Esophagus squamous epithelium (tissue), 5 donors: Measurements from ENCODE around the gene TTC22. TPM values are rescaled to one million over a fixed set of nuclear protein-coding genes. Genes with fewer than 3 reads are reported as not detected.
A peak's percentile ranks its signal among the peaks of the same experiment; 100 is the strongest.

Experiments used
- DNase-seq: peaks from one replicate; lab custom pipeline; 2025; lab: John Stamatoyannopoulos, UW
- H3K27ac ChIP-seq, 4 donors: fragments of 200-600 bp; sonication (generic); one replicate each; pipeline ENCODE4 v1.5.1; 2016 to 2019; ENCODE audit warnings: mild to moderate bottlenecking in 1 of 4
- H3K27me3 ChIP-seq, 4 donors: fragments of 200-600 bp; sonication (generic); 1 replicate in 3 of 4; 2 replicates in 1 of 4; pipeline versions ENCODE4 v1.5.1 to v1.6.0; 2017 to 2021; ENCODE audit warnings: antibody characterized with exemption in 1 of 4
- H3K36me3 ChIP-seq, 3 donors: fragments of 200-600 bp; sonication (generic); one replicate each; pipeline ENCODE4 v1.5.1; 2016 to 2019
- H3K4me1 ChIP-seq, 3 donors: fragments of 200-600 bp; sonication (generic); one replicate each; pipeline ENCODE4 v1.5.1; 2017 to 2019
- H3K4me3 ChIP-seq, 4 donors: fragments of 200-600 bp; sonication (generic); 1 replicate in 3 of 4; 2 replicates in 1 of 4; pipeline ENCODE4 v1.5.1; 2016 to 2019; ENCODE audit warnings: mild to moderate bottlenecking in 2 of 4, moderate library complexity in 1 of 4
- H3K9me3 ChIP-seq, 3 donors: fragments of 200-600 bp; sonication (generic); one replicate each; pipeline ENCODE4 v1.5.1; 2016 to 2019
- POLR2A ChIP-seq, 4 donors: fragments of 450-650 bp; IDR thresholded peaks; one replicate each; pipeline ENCODE4 v1.6.1; 2017; ENCODE audit warnings: antibody characterized with exemption in 4 of 4, mild to moderate bottlenecking in 4 of 4, moderate library complexity in 3 of 4
- WGBS, 2 donors: methylation state at CpG; one replicate each; pipeline ENCODE4 v1.1.5; 2018; 5-methylcytosine and 5-hydroxymethylcytosine counted together
- intact Hi-C: fragments of 100-400 bp; cut with DNase I; formaldehyde crosslinking; loops from one replicate; pipeline ENCODE4 v1.15.0; 2022
- total RNA-seq, 4 donors: library from RNA; depleted of rRNA; stranded (reverse); fragments of >200 nt; gene quantifications; one replicate each; pipeline ENCODE4 v1.1.0, GENCODE V29; 2016
- TF ChIP-seq, protein P1 (sequence below), 6 experiments: fragments of 450-650 bp in 4 of 6; fragments of 200-600 bp in 2 of 6; sonication (generic) in 2 of 6; IDR thresholded peaks; one replicate each; pipeline ENCODE4 v1.5.1; 2016 to 2019; ENCODE audit warnings: antibody characterized with exemption in 6 of 6, mild to moderate bottlenecking in 4 of 6, moderate library complexity in 4 of 6
- donor health status: DM: yes; HTN: yes; CAD: no.

TTC22 gene
- total RNA-seq, 4 donors from 2014 or later, result 73.4 to 323 (median 141) TPM

DNA sequence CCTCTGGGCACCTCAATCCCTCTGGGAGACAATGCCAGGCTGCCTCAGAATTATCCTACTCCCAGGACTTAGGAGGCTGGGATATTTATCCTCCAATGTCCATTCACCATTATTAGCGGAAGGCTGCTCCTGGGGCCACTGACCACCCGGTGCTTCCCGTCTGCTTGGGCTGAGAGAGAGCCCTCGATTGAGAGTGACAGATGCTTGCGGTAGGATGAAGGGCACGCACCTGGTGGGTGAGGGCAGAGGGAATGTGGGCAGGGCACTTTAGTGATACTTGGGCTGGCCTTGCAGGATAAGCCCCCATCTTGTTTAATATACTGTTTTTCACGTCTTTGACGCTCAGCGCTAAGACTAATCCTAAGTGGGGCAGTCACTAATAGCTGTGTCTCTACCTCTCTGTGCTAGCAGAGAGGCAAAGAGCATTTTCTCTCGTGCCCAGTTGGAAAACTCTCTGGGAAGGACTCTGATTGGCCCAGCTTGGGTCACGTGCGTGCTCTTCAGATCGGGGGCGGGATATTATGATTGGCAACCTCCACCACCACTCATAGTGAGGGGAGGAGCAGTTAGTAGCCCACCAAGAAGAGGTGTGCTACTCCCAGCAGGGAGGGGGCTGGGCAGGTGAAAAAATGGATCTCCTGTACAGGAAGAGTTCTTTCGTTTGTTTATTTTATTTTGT is 26.2 kb downstream of the TTC22 start:
- Histone ChIP-seq H3K27me3 (peaks cover 0 to 9% (median 0%) of the 10 kb centered on the region in 4 donors), H3K4me3 (no peak overlapping the region), H3K27ac (no peak overlapping the region), H3K4me1 (no peaks in the 10 kb centered on the region), H3K9me3 (no peaks in the 10 kb centered on the region), H3K36me3 (peaks cover 0 to 22% (median 0%) of the 10 kb centered on the region in 3 donors)
- WGBS, 2 donors, result 66 to 67% methylated on average over 13 to 14 of the region's 15 CpGs
- TF ChIP-seq POLR2A (IDR thresholded peaks at IDR 0.05), result no peak
- TF ChIP-seq, protein P1, sequence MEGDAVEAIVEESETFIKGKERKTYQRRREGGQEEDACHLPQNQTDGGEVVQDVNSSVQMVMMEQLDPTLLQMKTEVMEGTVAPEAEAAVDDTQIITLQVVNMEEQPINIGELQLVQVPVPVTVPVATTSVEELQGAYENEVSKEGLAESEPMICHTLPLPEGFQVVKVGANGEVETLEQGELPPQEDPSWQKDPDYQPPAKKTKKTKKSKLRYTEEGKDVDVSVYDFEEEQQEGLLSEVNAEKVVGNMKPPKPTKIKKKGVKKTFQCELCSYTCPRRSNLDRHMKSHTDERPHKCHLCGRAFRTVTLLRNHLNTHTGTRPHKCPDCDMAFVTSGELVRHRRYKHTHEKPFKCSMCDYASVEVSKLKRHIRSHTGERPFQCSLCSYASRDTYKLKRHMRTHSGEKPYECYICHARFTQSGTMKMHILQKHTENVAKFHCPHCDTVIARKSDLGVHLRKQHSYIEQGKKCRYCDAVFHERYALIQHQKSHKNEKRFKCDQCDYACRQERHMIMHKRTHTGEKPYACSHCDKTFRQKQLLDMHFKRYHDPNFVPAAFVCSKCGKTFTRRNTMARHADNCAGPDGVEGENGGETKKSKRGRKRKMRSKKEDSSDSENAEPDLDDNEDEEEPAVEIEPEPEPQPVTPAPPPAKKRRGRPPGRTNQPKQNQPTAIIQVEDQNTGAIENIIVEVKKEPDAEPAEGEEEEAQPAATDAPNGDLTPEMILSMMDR (IDR thresholded peaks at IDR 0.05), result no peak
- intact Hi-C loops, result no loop called here
- no peak for DNase-seq

GRCh38 chr1:54772951-54773350 is 28.2 kb downstream of the TTC22 start:
- no peaks in the 10 kb centered on the region for H3K27me3 ChIP-seq
- WGBS, 2 donors, result 71 to 89% methylated on average over 1 to 2 of the region's 2 CpGs
- no peak overlapping the region for H3K27ac ChIP-seq
- H3K9me3 ChIP-seq, result no peaks in the 10 kb centered on the region
- DNase-seq, result no peak
- peaks cover 0 to 2% (median 0%) of the 10 kb centered on the region in 3 donors for H3K36me3 ChIP-seq
- TF ChIP-seq POLR2A (IDR thresholded peaks at IDR 0.05), result no peak
- TF ChIP-seq, protein P1 (IDR thresholded peaks at IDR 0.05), result no peak
- intact Hi-C loops, result no loop called here
- no peak overlapping the region for H3K4me3 ChIP-seq
- no peaks in the 10 kb centered on the region for H3K4me1 ChIP-seq

- H3K27me3 ChIP-seq, result no peaks in the 10 kb centered on the region
- no peak overlapping the region for H3K27ac ChIP-seq
- no peak for DNase-seq
- peaks cover 4 to 15% (median 11%) of the 10 kb centered on the region in 3 donors for H3K4me1 ChIP-seq
- no peak for TF ChIP-seq POLR2A (IDR thresholded peaks at IDR 0.05)
- TF ChIP-seq, protein P1 (IDR thresholded peaks at IDR 0.05), result peak in 2 of 6 experiments; percentile 14
- no peaks in the 10 kb centered on the region for H3K36me3 ChIP-seq
- 79 to 90% methylated on average over 3 to 4 of the region's 5 CpGs for WGBS, 2 donors
- H3K9me3 ChIP-seq, result no peaks in the 10 kb centered on the region
- H3K4me3 ChIP-seq, result no peak overlapping the region
- intact Hi-C loops, result no loop called here
Measured at GRCh38 chr1:54768093-54768492, 33.0 kb downstream of the TTC22 start.

- H3K4me3 ChIP-seq, result no peak overlapping the region
- DNase-seq, result no peak
- 47 to 48% methylated on average over 6 of the region's 6 CpGs for WGBS, 2 donors
- peaks cover 4 to 17% (median 11%) of the 10 kb centered on the region in 3 donors for H3K4me1 ChIP-seq
- no peak for TF ChIP-seq POLR2A (IDR thresholded peaks at IDR 0.05)
- TF ChIP-seq, protein P1 (IDR thresholded peaks at IDR 0.05), result no peak
- H3K9me3 ChIP-seq, result no peaks in the 10 kb centered on the region
- H3K27ac ChIP-seq, result no peak overlapping the region
- no peaks in the 10 kb centered on the region for H3K36me3 ChIP-seq
- H3K27me3 ChIP-seq, result no peaks in the 10 kb centered on the region
- intact Hi-C loops, result no loop called here
Measured at GRCh38 chr1:54767526-54767925, 33.6 kb downstream of the TTC22 start.

GRCh38 chr1:54766726-54767125 is 34.4 kb downstream of the TTC22 start:
- DNase-seq, result no peak
- Histone ChIP-seq H3K4me1 (peaks cover 4 to 17% (median 11%) of the 10 kb centered on the region in 3 donors), H3K36me3 (no peaks in the 10 kb centered on the region), H3K4me3 (no peak overlapping the region), H3K27ac (no peak overlapping the region), H3K9me3 (no peaks in the 10 kb centered on the region), H3K27me3 (no peaks in the 10 kb centered on the region)
- TF ChIP-seq, protein P1 (IDR thresholded peaks at IDR 0.05), result no peak
- TF ChIP-seq POLR2A (IDR thresholded peaks at IDR 0.05), result no peak
- WGBS, 2 donors, result 25 to 48% methylated on average over 4 of the region's 4 CpGs
- intact Hi-C loops, result no loop called here
